ENCODE measurements around the gene UBE2J2.
A peak's percentile ranks its signal among the peaks of the same experiment; 100 is the strongest.

UBE2J2 gene

GRCh38 chr1:1284221-1285101 is 10.8 kb upstream of the UBE2J2 start:
- H3K36me3 Mint-ChIP-seq (ENCODE audit: low read depth): no peaks in the 10 kb centered on the region
- H3K27ac Mint-ChIP-seq: no peak overlapping the region
- H3K9me3 Mint-ChIP-seq: no peaks in the 10 kb centered on the region
- H3K4me3 Mint-ChIP-seq: no peak overlapping the region
- H3K4me1 Mint-ChIP-seq (ENCODE audit: low read depth): no peaks in the 10 kb centered on the region
- no peak for DNase-seq (ENCODE audit: low spot score)
- H3K27me3 Mint-ChIP-seq (ENCODE audit: low read depth): no peaks in the 10 kb centered on the region

GRCh38 chr1:1283821-1284220 is 10.2 kb upstream of the UBE2J2 start:
- no peak for DNase-seq (ENCODE audit: low spot score)
- no peak overlapping the region for H3K27ac Mint-ChIP-seq
- H3K27me3 Mint-ChIP-seq (ENCODE audit: low read depth): no peaks in the 10 kb centered on the region
- H3K4me3 Mint-ChIP-seq: no peak overlapping the region
- no peaks in the 10 kb centered on the region for H3K36me3 Mint-ChIP-seq (ENCODE audit: low read depth)
- H3K4me1 Mint-ChIP-seq (ENCODE audit: low read depth): no peaks in the 10 kb centered on the region
- no peaks in the 10 kb centered on the region for H3K9me3 Mint-ChIP-seq

GRCh38 chr1:1282998-1283397 is 9.3 kb upstream of the UBE2J2 start:
- H3K27me3 Mint-ChIP-seq (ENCODE audit: low read depth): no peaks in the 10 kb centered on the region
- H3K27ac Mint-ChIP-seq: no peak overlapping the region
- no peak for DNase-seq (ENCODE audit: low spot score)
- H3K4me1 Mint-ChIP-seq (ENCODE audit: low read depth): no peaks in the 10 kb centered on the region
- no peaks in the 10 kb centered on the region for H3K9me3 Mint-ChIP-seq
- no peaks in the 10 kb centered on the region for H3K36me3 Mint-ChIP-seq (ENCODE audit: low read depth)
- H3K4me3 Mint-ChIP-seq: no peak overlapping the region

- DNase-seq (ENCODE audit: low spot score): no peak
- Mint-ChIP-seq H3K27ac (no peak overlapping the region), H3K9me3 (no peaks in the 10 kb centered on the region), H3K27me3 (ENCODE audit: low read depth) (no peaks in the 10 kb centered on the region), H3K4me3 (no peak overlapping the region), H3K36me3 (ENCODE audit: low read depth) (no peaks in the 10 kb centered on the region), H3K4me1 (ENCODE audit: low read depth) (no peaks in the 10 kb centered on the region)
Observed at GRCh38 chr1:1281533-1282321, 8.1 kb upstream of the UBE2J2 start.

GRCh38 chr1:1280782-1281481 is 7.3 kb upstream of the UBE2J2 start:
- H3K4me1 Mint-ChIP-seq (ENCODE audit: low read depth): no peaks in the 10 kb centered on the region
- H3K9me3 Mint-ChIP-seq: no peaks in the 10 kb centered on the region
- H3K36me3 Mint-ChIP-seq (ENCODE audit: low read depth): no peaks in the 10 kb centered on the region
- no peak overlapping the region for H3K4me3 Mint-ChIP-seq
- DNase-seq (ENCODE audit: low spot score): no peak
- H3K27ac Mint-ChIP-seq: no peak overlapping the region
- no peaks in the 10 kb centered on the region for H3K27me3 Mint-ChIP-seq (ENCODE audit: low read depth)

- no peak for DNase-seq (ENCODE audit: low spot score)
- H3K4me1 Mint-ChIP-seq (ENCODE audit: low read depth): no peaks in the 10 kb centered on the region
- no peaks in the 10 kb centered on the region for H3K9me3 Mint-ChIP-seq
Observed at GRCh38 chr1:1279028-1279427, 5.4 kb upstream of the UBE2J2 start.

GRCh38 chr1:1278620-1279019 is 5.0 kb upstream of the UBE2J2 start:
- Mint-ChIP-seq H3K4me1 (ENCODE audit: low read depth) (no peaks in the 10 kb centered on the region), H3K9me3 (no peaks in the 10 kb centered on the region), H3K4me3 (no peak overlapping the region), H3K27ac (no peak overlapping the region), H3K27me3 (ENCODE audit: low read depth) (no peaks in the 10 kb centered on the region), H3K36me3 (ENCODE audit: low read depth) (no peaks in the 10 kb centered on the region)
- no peak for DNase-seq (ENCODE audit: low spot score)

More at GRCh38 chr1:1279028-1279427, 5.4 kb upstream of the UBE2J2 start:
- H3K36me3 Mint-ChIP-seq (ENCODE audit: low read depth): no peaks in the 10 kb centered on the region
- no peak overlapping the region for H3K27ac Mint-ChIP-seq
- H3K4me3 Mint-ChIP-seq: no peak overlapping the region
- no peaks in the 10 kb centered on the region for H3K27me3 Mint-ChIP-seq (ENCODE audit: low read depth)

GRCh38 chr1:1275836-1276235 is 2.2 kb upstream of the UBE2J2 start:
- Mint-ChIP-seq H3K4me1 (ENCODE audit: low read depth) (peaks cover 17% of the 10 kb centered on the region), H3K27ac (no peak overlapping the region), H3K9me3 (no peaks in the 10 kb centered on the region), H3K4me3 (peak overlapping the region; percentile 30), H3K27me3 (ENCODE audit: low read depth) (no peaks in the 10 kb centered on the region), H3K36me3 (ENCODE audit: low read depth) (peaks cover 15% of the 10 kb centered on the region)
- DNase-seq (ENCODE audit: low spot score): no peak

GRCh38 chr1:1274931-1275431 is 1.3 kb upstream of the UBE2J2 start:
- Mint-ChIP-seq H3K27me3 (ENCODE audit: low read depth) (no peaks in the 10 kb centered on the region), H3K4me3 (peak overlapping the region; percentile 71), H3K9me3 (no peaks in the 10 kb centered on the region), H3K27ac (no peak overlapping the region), H3K36me3 (ENCODE audit: low read depth) (peaks cover 22% of the 10 kb centered on the region), H3K4me1 (ENCODE audit: low read depth) (peaks cover 26% of the 10 kb centered on the region)
- DNase-seq (ENCODE audit: low spot score): no peak

- Mint-ChIP-seq H3K36me3 (ENCODE audit: low read depth) (peaks cover 23% of the 10 kb centered on the region), H3K4me1 (ENCODE audit: low read depth) (peaks cover 26% of the 10 kb centered on the region), H3K9me3 (no peaks in the 10 kb centered on the region), H3K27me3 (ENCODE audit: low read depth) (no peaks in the 10 kb centered on the region), H3K4me3 (peak overlapping the region; percentile 71), H3K27ac (no peak overlapping the region)
- no peak for DNase-seq (ENCODE audit: low spot score)
Observed at GRCh38 chr1:1274299-1274930, 761 bp upstream of the UBE2J2 start.

- peaks cover 23% of the 10 kb centered on the region for H3K36me3 Mint-ChIP-seq (ENCODE audit: low read depth)
- DNase-seq (ENCODE audit: low spot score): no peak
- H3K27me3 Mint-ChIP-seq (ENCODE audit: low read depth): no peaks in the 10 kb centered on the region
- no peaks in the 10 kb centered on the region for H3K9me3 Mint-ChIP-seq
- H3K27ac Mint-ChIP-seq: peak overlapping the region; percentile 81
- peaks cover 26% of the 10 kb centered on the region for H3K4me1 Mint-ChIP-seq (ENCODE audit: low read depth)
- H3K4me3 Mint-ChIP-seq: peak overlapping the region; percentile 86
Observed at GRCh38 chr1:1273209-1273511, 494 bp downstream of the UBE2J2 start.

- no peaks in the 10 kb centered on the region for H3K27me3 Mint-ChIP-seq (ENCODE audit: low read depth)
- H3K36me3 Mint-ChIP-seq (ENCODE audit: low read depth): peaks cover 23% of the 10 kb centered on the region
- DNase-seq (ENCODE audit: low spot score): no peak
- H3K4me1 Mint-ChIP-seq (ENCODE audit: low read depth): peaks cover 26% of the 10 kb centered on the region
- H3K9me3 Mint-ChIP-seq: no peaks in the 10 kb centered on the region
- peak overlapping the region; percentile 81 for H3K27ac Mint-ChIP-seq
- peak overlapping the region; percentile 86 for H3K4me3 Mint-ChIP-seq
Observed at GRCh38 chr1:1272341-1273208, 1.1 kb downstream of the UBE2J2 start.

GRCh38 chr1:1270813-1271212 is 2.8 kb downstream of the UBE2J2 start:
- Mint-ChIP-seq H3K4me1 (ENCODE audit: low read depth) (peaks cover 26% of the 10 kb centered on the region), H3K36me3 (ENCODE audit: low read depth) (peaks cover 30% of the 10 kb centered on the region)

More at GRCh38 chr1:1270813-1271212, 2.8 kb downstream of the UBE2J2 start:
- Mint-ChIP-seq H3K9me3 (no peaks in the 10 kb centered on the region), H3K27ac (peak overlapping the region; percentile 27), H3K4me3 (peak overlapping the region; percentile 71), H3K27me3 (ENCODE audit: low read depth) (no peaks in the 10 kb centered on the region)
- DNase-seq (ENCODE audit: low spot score): no peak
